ENCODE measurements around the gene PRKAR1B. TPM values are rescaled to one million over a fixed set of nuclear protein-coding genes. Genes with fewer than 3 reads are reported as not detected.

PRKAR1B gene
- total RNA-seq, 1 experiment from 2014 or later = 62.0 TPM

GRCh38 chr7:619368-619840, 107.7 kb downstream of the PRKAR1B start:
- H3K27me3 ChIP-seq (ENCODE audit: control insufficient read depth, insufficient read depth, low read length) = no peaks in the 10 kb centered on the region
- no peak overlapping the region for H3K4me3 ChIP-seq (ENCODE audit: low read depth in 2 of 2, low read length in 2 of 2)
- ChIA-PET POLR2A (no interaction called here), CTCF (no interaction called here)
- BruUV-seq (replicated peaks) = no TSS peak
- in situ Hi-C loops (cut with HindIII; ENCODE audit: low pct_unique_long_range_greater_than_20kb, low sequenced_read_pairs) (no loop called here), intact Hi-C loops (cut with micrococcal nuclease; ENCODE audit: unreplicated experiment) (no loop called here)
- DNase-seq (ENCODE audit: low read depth, low spot score) (no peak), ATAC-seq (no peak)
- TF ChIP-seq TCF7L2 (IDR thresholded peaks at IDR 0.05; ENCODE audit: low read depth, low read length) = no peak
- TF ChIP-seq POLR2AphosphoS5 (IDR thresholded peaks at IDR 0.05; ENCODE audit: low read depth, low read length) = no peak
- TF ChIP-seq REST (IDR thresholded peaks at IDR 0.05; ENCODE audit: insufficient read depth in 1 of 2, low read depth in 2 of 2, low read length in 1 of 2) = no peak
- TF ChIP-seq CTCF (IDR thresholded peaks at IDR 0.05) = no peak
- TF ChIP-seq SIN3A (IDR thresholded peaks at IDR 0.05; ENCODE audit: borderline replicate concordance, insufficient read depth, low read depth, low read length) = no peak
- peaks cover 9% of the 10 kb centered on the region; the same call in 1 of the 2 replicates for H3K9me3 ChIP-seq (ENCODE audit: control insufficient read depth, insufficient read depth, low read depth, low read length)
- H3K27ac ChIP-seq (ENCODE audit: low read length) = no peak overlapping the region
- no peaks in the 10 kb centered on the region for H3K36me3 ChIP-seq (ENCODE audit: control insufficient read depth, insufficient read depth, low read length)
- H3K4me1 ChIP-seq (ENCODE audit: control insufficient read depth, insufficient read depth, low read length) = no peaks in the 10 kb centered on the region

- POLR2A ChIA-PET = no interaction called here
- DNase-seq (ENCODE audit: low read depth, low spot score) = no peak
- intact Hi-C loops (cut with micrococcal nuclease; ENCODE audit: unreplicated experiment) = no loop called here
- in situ Hi-C loops (cut with HindIII; ENCODE audit: low pct_unique_long_range_greater_than_20kb, low sequenced_read_pairs) = no loop called here
- Histone ChIP-seq H3K27me3 (ENCODE audit: control insufficient read depth, insufficient read depth, low read length) (no peaks in the 10 kb centered on the region), H3K27ac (ENCODE audit: low read length) (no peak overlapping the region), H3K9me3 (ENCODE audit: control insufficient read depth, insufficient read depth, low read depth, low read length) (peaks cover 9% of the 10 kb centered on the region; the same call in 1 of the 2 replicates), H3K36me3 (ENCODE audit: control insufficient read depth, insufficient read depth, low read length) (no peaks in the 10 kb centered on the region), H3K4me1 (ENCODE audit: control insufficient read depth, insufficient read depth, low read length) (no peaks in the 10 kb centered on the region), H3K4me3 (ENCODE audit: low read depth in 2 of 2, low read length in 2 of 2) (no peak overlapping the region)
- CTCF ChIA-PET = no interaction called here
- no TSS peak for BruUV-seq (replicated peaks)
- TF ChIP-seq POLR2AphosphoS5 (IDR thresholded peaks at IDR 0.05; ENCODE audit: low read depth, low read length) (no peak), REST (IDR thresholded peaks at IDR 0.05; ENCODE audit: insufficient read depth in 1 of 2, low read depth in 2 of 2, low read length in 1 of 2) (no peak), SIN3A (IDR thresholded peaks at IDR 0.05; ENCODE audit: borderline replicate concordance, insufficient read depth, low read depth, low read length) (no peak), TCF7L2 (IDR thresholded peaks at IDR 0.05; ENCODE audit: low read depth, low read length) (no peak), CTCF (IDR thresholded peaks at IDR 0.05) (no peak)
- ATAC-seq = no peak
Observed at GRCh38 chr7:618539-619367, 108.3 kb downstream of the PRKAR1B start.
